ENCODE measurements around the gene ANO1.

ANO1 gene

GRCh38 chr11:70103256-70103975 lies 25.3 kb downstream of the ANO1 start:
- TF ChIP-seq EZH2phosphoT487 (IDR thresholded peaks at IDR 0.05; ENCODE audit: low read depth) (no peak), CTCF (IDR thresholded peaks at IDR 0.05; ENCODE audit: low read depth, low read length) (no peak)
- H3K9ac ChIP-seq (ENCODE audit: low read length), result no peak overlapping the region
- no peak overlapping the region for H3K27ac ChIP-seq (ENCODE audit: low read length)
- no peaks in the 10 kb centered on the region for H3K79me2 ChIP-seq (ENCODE audit: low read length)
- H3K27me3 ChIP-seq (ENCODE audit: low read depth, low read length), result peaks cover 43% of the 10 kb centered on the region
- no peak overlapping the region for H3K4me3 ChIP-seq (ENCODE audit: low read length)
- H4K20me1 ChIP-seq (ENCODE audit: insufficient read depth, low read length), result no peaks in the 10 kb centered on the region
- H3K4me2 ChIP-seq (ENCODE audit: low read length), result no peak overlapping the region
- H2AFZ ChIP-seq (ENCODE audit: low read depth, low read length), result no peak overlapping the region
- H3K4me1 ChIP-seq (ENCODE audit: low read length), result no peaks in the 10 kb centered on the region
- no peaks in the 10 kb centered on the region for H3K9me3 ChIP-seq (ENCODE audit: insufficient read depth, low read length)
- no peaks in the 10 kb centered on the region for H3K36me3 ChIP-seq (replicated peaks; ENCODE audit: low read depth, low read length)

- no peaks in the 10 kb centered on the region for H4K20me1 ChIP-seq (ENCODE audit: insufficient read depth, low read length)
- peaks cover 40% of the 10 kb centered on the region for H3K27me3 ChIP-seq (ENCODE audit: low read depth, low read length)
- no peaks in the 10 kb centered on the region for H3K9me3 ChIP-seq (ENCODE audit: insufficient read depth, low read length)
- H3K79me2 ChIP-seq (ENCODE audit: low read length), result no peaks in the 10 kb centered on the region
- H2AFZ ChIP-seq (ENCODE audit: low read depth, low read length), result no peak overlapping the region
- H3K36me3 ChIP-seq (replicated peaks; ENCODE audit: low read depth, low read length), result no peaks in the 10 kb centered on the region
- H3K4me3 ChIP-seq (ENCODE audit: low read length), result no peak overlapping the region
- TF ChIP-seq CTCF (IDR thresholded peaks at IDR 0.05; ENCODE audit: low read depth, low read length), result no peak
- no peak for TF ChIP-seq EZH2phosphoT487 (IDR thresholded peaks at IDR 0.05; ENCODE audit: low read depth)
- no peak overlapping the region for H3K9ac ChIP-seq (ENCODE audit: low read length)
- H3K27ac ChIP-seq (ENCODE audit: low read length), result no peak overlapping the region
- no peaks in the 10 kb centered on the region for H3K4me1 ChIP-seq (ENCODE audit: low read length)
- H3K4me2 ChIP-seq (ENCODE audit: low read length), result no peak overlapping the region
Measured at GRCh38 chr11:70104419-70104818, 26.3 kb downstream of the ANO1 start.

GRCh38 chr11:70104961-70105360 lies 26.8 kb downstream of the ANO1 start:
- Histone ChIP-seq H3K4me1 (ENCODE audit: low read length) (no peaks in the 10 kb centered on the region), H3K79me2 (ENCODE audit: low read length) (no peaks in the 10 kb centered on the region), H3K9me3 (ENCODE audit: insufficient read depth, low read length) (no peaks in the 10 kb centered on the region), H3K36me3 (replicated peaks; ENCODE audit: low read depth, low read length) (no peaks in the 10 kb centered on the region), H3K4me2 (ENCODE audit: low read length) (no peak overlapping the region), H3K9ac (ENCODE audit: low read length) (no peak overlapping the region), H3K4me3 (ENCODE audit: low read length) (no peak overlapping the region), H4K20me1 (ENCODE audit: insufficient read depth, low read length) (no peaks in the 10 kb centered on the region), H2AFZ (ENCODE audit: low read depth, low read length) (no peak overlapping the region), H3K27me3 (ENCODE audit: low read depth, low read length) (peaks cover 36% of the 10 kb centered on the region), H3K27ac (ENCODE audit: low read length) (no peak overlapping the region)
- TF ChIP-seq EZH2phosphoT487 (IDR thresholded peaks at IDR 0.05; ENCODE audit: low read depth) (no peak), CTCF (IDR thresholded peaks at IDR 0.05; ENCODE audit: low read depth, low read length) (no peak)

- Histone ChIP-seq H2AFZ (ENCODE audit: low read depth, low read length) (no peak overlapping the region), H3K4me3 (ENCODE audit: low read length) (no peak overlapping the region), H3K9ac (ENCODE audit: low read length) (no peak overlapping the region), H3K4me1 (ENCODE audit: low read length) (no peaks in the 10 kb centered on the region), H3K36me3 (replicated peaks; ENCODE audit: low read depth, low read length) (no peaks in the 10 kb centered on the region), H3K79me2 (ENCODE audit: low read length) (no peaks in the 10 kb centered on the region), H3K9me3 (ENCODE audit: insufficient read depth, low read length) (no peaks in the 10 kb centered on the region), H3K4me2 (ENCODE audit: low read length) (no peak overlapping the region), H4K20me1 (ENCODE audit: insufficient read depth, low read length) (no peaks in the 10 kb centered on the region), H3K27me3 (ENCODE audit: low read depth, low read length) (peaks cover 36% of the 10 kb centered on the region), H3K27ac (ENCODE audit: low read length) (no peak overlapping the region)
- TF ChIP-seq EZH2phosphoT487 (IDR thresholded peaks at IDR 0.05; ENCODE audit: low read depth), result no peak
- TF ChIP-seq CTCF (IDR thresholded peaks at IDR 0.05; ENCODE audit: low read depth, low read length), result no peak
Measured at GRCh38 chr11:70105369-70105754, 27.2 kb downstream of the ANO1 start.

All from OCI-LY3 (cell line).